BE2C (cell line): ENCODE results near the gene IFT74.
"Not testable (repeated sequence)": the region's sequence is repeated elsewhere in the genome, so short reads cannot be mapped to it uniquely, and the experiment has no call there.

ENCODE experiments used
- DNase-seq: peaks from one replicate; pipeline ENCODE4 v3.0.0-alpha.2; 2020
- H3K27me3 ChIP-seq: fragments of 250-450 bp; sonication (Bioruptor Pico); 2 replicates; pipeline ENCODE4 v1.5.1; 2020; ENCODE audit warnings: mild to moderate bottlenecking
- H3K36me3 ChIP-seq: fragments of 250-450 bp; sonication (Bioruptor Pico); 2 replicates; pipeline ENCODE4 v1.5.1; 2020; ENCODE audit warnings: mild to moderate bottlenecking
- H3K4me1 ChIP-seq: fragments of 250-450 bp; sonication (Bioruptor Pico); 2 replicates; pipeline ENCODE4 v1.5.1; 2020
- H3K4me3 ChIP-seq: 2 replicates; pipeline ENCODE4 v1.5.1; 2011; ENCODE audit warnings: low read depth, low read length
- H3K9me3 ChIP-seq: fragments of 250-450 bp; sonication (Bioruptor Pico); 2 replicates; pipeline ENCODE4 v1.5.1; 2020
- CTCF ChIP-seq: IDR thresholded peaks from 2 replicates; pipeline ENCODE4 v1.5.1; 2012; ENCODE audit warnings: mild to moderate bottlenecking, low read depth, low read length

Gene IFT74

GRCh38 chr9:27086818-27087680 is 130.8 kb downstream of the IFT74 start:
- Histone ChIP-seq H3K36me3 (no peaks in the 10 kb centered on the region), H3K27me3 (no peaks in the 10 kb centered on the region), H3K4me3 (no peak overlapping the region), H3K4me1 (no peaks in the 10 kb centered on the region), H3K9me3 (no peaks in the 10 kb centered on the region)
- TF ChIP-seq CTCF = no peak
- no peak for DNase-seq

- Histone ChIP-seq H3K36me3 (no peaks in the 10 kb centered on the region), H3K27me3 (no peaks in the 10 kb centered on the region), H3K9me3 (no peaks in the 10 kb centered on the region), H3K4me1 (no peaks in the 10 kb centered on the region), H3K4me3 (no peak overlapping the region)
- no peak for TF ChIP-seq CTCF
- no peak for DNase-seq
Observed at GRCh38 chr9:27088981-27089380, 132.8 kb downstream of the IFT74 start.

GRCh38 chr9:27089706-27090105 is 133.5 kb downstream of the IFT74 start:
- TF ChIP-seq CTCF = no peak
- Histone ChIP-seq H3K4me1 (no peaks in the 10 kb centered on the region), H3K4me3 (no peak overlapping the region), H3K9me3 (no peaks in the 10 kb centered on the region), H3K27me3 (no peaks in the 10 kb centered on the region), H3K36me3 (no peaks in the 10 kb centered on the region)
- no peak for DNase-seq

- no peaks in the 10 kb centered on the region for H3K9me3 ChIP-seq
- no peak for DNase-seq
- H3K36me3 ChIP-seq = no peaks in the 10 kb centered on the region
- TF ChIP-seq CTCF = no peak
- H3K27me3 ChIP-seq = no peaks in the 10 kb centered on the region
- H3K4me3 ChIP-seq = no peak overlapping the region
- H3K4me1 ChIP-seq = no peaks in the 10 kb centered on the region
Observed at GRCh38 chr9:27090231-27090630, 134.0 kb downstream of the IFT74 start.

GRCh38 chr9:27090711-27091110 is 134.5 kb downstream of the IFT74 start:
- Histone ChIP-seq H3K27me3 (no peaks in the 10 kb centered on the region), H3K36me3 (no peaks in the 10 kb centered on the region), H3K4me3 (no peak overlapping the region), H3K9me3 (no peaks in the 10 kb centered on the region), H3K4me1 (no peaks in the 10 kb centered on the region)
- DNase-seq = no peak
- no peak for TF ChIP-seq CTCF

GRCh38 chr9:27092496-27092895 is 136.3 kb downstream of the IFT74 start:
- H3K27me3 ChIP-seq, H3K4me3 ChIP-seq, DNase-seq, H3K4me1 ChIP-seq, H3K36me3 ChIP-seq, H3K9me3 ChIP-seq: not testable (repeated sequence)

GRCh38 chr9:27093384-27094067 is 137.3 kb downstream of the IFT74 start:
- not testable (repeated sequence) for H3K4me3 ChIP-seq, H3K9me3 ChIP-seq, H3K27me3 ChIP-seq, DNase-seq, H3K4me1 ChIP-seq, H3K36me3 ChIP-seq
